Measurements from ENCODE around the gene ARID1B.

DNA sequence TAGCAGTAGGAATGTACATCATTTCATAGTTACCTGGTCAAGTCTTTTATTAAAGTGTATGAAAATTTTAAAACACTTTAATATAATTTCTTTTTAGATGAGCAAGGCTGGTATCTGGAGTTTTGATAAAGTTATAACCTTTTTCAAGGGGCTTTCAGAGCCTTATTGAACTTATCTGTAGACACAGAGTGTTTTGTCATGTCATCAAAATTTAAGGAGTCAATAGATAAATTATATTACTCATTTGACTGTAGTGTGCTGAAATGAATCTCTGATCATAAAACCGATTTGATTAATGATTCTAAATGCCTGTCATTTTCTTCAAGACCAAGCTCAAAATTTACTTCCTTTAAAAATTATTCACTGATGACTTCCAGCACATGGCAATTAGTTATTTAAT, 125.6 kb downstream of the ARID1B start:
- TF ChIP-seq, protein P1, sequence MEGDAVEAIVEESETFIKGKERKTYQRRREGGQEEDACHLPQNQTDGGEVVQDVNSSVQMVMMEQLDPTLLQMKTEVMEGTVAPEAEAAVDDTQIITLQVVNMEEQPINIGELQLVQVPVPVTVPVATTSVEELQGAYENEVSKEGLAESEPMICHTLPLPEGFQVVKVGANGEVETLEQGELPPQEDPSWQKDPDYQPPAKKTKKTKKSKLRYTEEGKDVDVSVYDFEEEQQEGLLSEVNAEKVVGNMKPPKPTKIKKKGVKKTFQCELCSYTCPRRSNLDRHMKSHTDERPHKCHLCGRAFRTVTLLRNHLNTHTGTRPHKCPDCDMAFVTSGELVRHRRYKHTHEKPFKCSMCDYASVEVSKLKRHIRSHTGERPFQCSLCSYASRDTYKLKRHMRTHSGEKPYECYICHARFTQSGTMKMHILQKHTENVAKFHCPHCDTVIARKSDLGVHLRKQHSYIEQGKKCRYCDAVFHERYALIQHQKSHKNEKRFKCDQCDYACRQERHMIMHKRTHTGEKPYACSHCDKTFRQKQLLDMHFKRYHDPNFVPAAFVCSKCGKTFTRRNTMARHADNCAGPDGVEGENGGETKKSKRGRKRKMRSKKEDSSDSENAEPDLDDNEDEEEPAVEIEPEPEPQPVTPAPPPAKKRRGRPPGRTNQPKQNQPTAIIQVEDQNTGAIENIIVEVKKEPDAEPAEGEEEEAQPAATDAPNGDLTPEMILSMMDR (conservative IDR thresholded peaks at IDR 0.05): no peak
- no peak for TF ChIP-seq ZFX (IDR thresholded peaks at IDR 0.05)
